LNCaP clone FGC (cell line): Measurements from ENCODE around the gene SFT2D3.
A peak's percentile ranks its signal among the peaks of the same experiment; 100 is the strongest.

Experiments used
- DNase-seq: peaks from one replicate; pipeline ENCODE4 v3.0.0-alpha.2; 2011; ENCODE audit warnings: low read depth
- H3K4me3 ChIP-seq: 2 replicates; pipeline ENCODE4 v1.5.1; 2011; ENCODE audit warnings: mild to moderate bottlenecking, low read depth, low read length, control low read depth
- TF ChIP-seq, protein P1 (sequence below): IDR thresholded peaks from 2 replicates; pipeline ENCODE4 v1.5.1; 2012; ENCODE audit warnings: mild to moderate bottlenecking; ENCODE audit not compliant: control insufficient read depth, insufficient read depth; ENCODE audit errors: extremely low read depth

Gene SFT2D3

GRCh38 chr2:127701193-127701650 lies at the start of gene SFT2D3:
Gene SFT2D3, plus strand, starts transcription at chr2:127701497. Its CDS starts 32 bp downstream, at chr2:127701529.
- H3K4me3 ChIP-seq, result peak within 1 kb of the TSS; percentile 68
- DNase-seq, result peak; percentile 77
- TF ChIP-seq, protein P1, sequence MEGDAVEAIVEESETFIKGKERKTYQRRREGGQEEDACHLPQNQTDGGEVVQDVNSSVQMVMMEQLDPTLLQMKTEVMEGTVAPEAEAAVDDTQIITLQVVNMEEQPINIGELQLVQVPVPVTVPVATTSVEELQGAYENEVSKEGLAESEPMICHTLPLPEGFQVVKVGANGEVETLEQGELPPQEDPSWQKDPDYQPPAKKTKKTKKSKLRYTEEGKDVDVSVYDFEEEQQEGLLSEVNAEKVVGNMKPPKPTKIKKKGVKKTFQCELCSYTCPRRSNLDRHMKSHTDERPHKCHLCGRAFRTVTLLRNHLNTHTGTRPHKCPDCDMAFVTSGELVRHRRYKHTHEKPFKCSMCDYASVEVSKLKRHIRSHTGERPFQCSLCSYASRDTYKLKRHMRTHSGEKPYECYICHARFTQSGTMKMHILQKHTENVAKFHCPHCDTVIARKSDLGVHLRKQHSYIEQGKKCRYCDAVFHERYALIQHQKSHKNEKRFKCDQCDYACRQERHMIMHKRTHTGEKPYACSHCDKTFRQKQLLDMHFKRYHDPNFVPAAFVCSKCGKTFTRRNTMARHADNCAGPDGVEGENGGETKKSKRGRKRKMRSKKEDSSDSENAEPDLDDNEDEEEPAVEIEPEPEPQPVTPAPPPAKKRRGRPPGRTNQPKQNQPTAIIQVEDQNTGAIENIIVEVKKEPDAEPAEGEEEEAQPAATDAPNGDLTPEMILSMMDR, result no peak

GRCh38 chr2:127651971-127652550 lies 49.2 kb upstream of the SFT2D3 start:
- no peak overlapping the region for H3K4me3 ChIP-seq
- no peak for DNase-seq
- TF ChIP-seq, protein P1, result no peak

DNA sequence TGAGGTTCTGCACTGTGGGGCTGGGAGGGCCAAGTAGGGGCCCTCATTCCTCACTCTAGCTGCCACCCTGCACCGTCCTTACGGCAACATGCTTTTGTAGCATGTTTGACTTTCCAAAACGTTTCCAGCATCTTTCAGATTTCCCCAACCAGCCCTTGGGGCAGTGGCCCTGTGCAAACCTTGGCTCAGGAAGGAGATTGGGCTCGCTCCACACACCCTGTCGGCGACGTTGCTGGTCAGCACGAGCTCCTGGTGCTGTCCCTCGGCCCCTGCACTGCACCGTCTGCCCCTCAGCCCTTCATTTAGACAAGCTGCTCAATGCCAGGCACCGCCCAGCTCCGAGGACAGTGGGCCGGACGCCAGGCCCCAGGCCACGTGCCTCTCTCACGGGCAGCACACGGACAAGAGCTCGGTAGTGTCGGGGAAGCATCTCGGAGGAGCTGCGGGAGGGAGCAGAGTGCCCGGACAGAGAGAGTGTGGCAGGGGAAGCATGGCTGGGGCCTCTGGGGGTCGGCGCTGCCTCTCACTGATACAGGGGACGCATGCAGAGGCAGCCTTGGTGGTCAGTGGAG lies 48.4 kb upstream of the SFT2D3 start:
- TF ChIP-seq, protein P1, result no peak
- H3K4me3 ChIP-seq, result no peak overlapping the region
- no peak for DNase-seq

DNA sequence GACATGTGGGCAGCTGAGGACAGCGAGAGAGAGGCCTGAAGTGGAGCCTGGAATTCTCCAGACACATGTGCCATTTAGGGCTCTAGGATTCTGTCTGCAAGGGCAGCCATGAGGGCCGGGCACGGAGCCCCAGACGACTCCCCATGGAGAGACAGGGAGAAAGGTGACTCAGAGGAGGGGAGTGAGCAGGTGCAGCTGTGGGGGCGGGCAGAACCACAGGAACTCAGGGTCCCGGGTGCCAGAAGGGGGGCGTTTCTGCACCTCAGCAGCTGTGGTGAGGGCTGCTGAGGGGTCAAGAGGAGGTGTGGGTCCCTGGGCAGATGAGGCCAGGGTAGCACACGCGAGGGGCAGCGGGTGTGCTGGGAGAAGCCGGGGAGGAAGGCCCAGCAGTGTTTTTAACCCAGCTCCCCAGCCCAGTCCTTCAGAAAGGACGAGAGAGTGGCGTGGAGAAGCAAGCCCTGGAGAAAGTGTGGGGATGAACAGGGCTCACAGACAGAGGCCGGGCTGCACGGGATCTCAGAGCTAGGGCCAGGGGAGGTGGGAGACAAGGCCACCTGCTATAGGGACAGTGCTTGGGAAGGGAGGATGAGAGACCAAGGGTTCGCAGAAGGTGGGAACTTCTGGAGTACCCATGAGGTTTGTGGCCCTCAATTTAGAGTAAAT lies 47.7 kb upstream of the SFT2D3 start:
- TF ChIP-seq, protein P1, result no peak
- H3K4me3 ChIP-seq, result no peak overlapping the region
- no peak for DNase-seq

- DNase-seq, result no peak
- H3K4me3 ChIP-seq, result no peak overlapping the region
- TF ChIP-seq, protein P1, result no peak
These were observed 47.0 kb upstream of the SFT2D3 start for GRCh38 chr2:127654084-127654837.

GRCh38 chr2:127654838-127655175 lies 46.5 kb upstream of the SFT2D3 start:
- TF ChIP-seq, protein P1, result no peak
- DNase-seq, result no peak
- no peak overlapping the region for H3K4me3 ChIP-seq
